NT2/D1 (cell line): Measurements from ENCODE around the gene SRSF5.

Experiments used
- SUZ12 ChIP-seq: IDR thresholded peaks from 2 replicates; pipeline ENCODE4 v1.6.1; 2011; ENCODE audit not compliant: insufficient read length, insufficient read depth; ENCODE audit errors: extremely low read depth
- YY1 ChIP-seq: IDR thresholded peaks from 2 replicates; pipeline ENCODE4 v1.6.1; 2011; ENCODE audit not compliant: insufficient read length, insufficient read depth
- ZNF274 ChIP-seq: IDR thresholded peaks from 2 replicates; pipeline ENCODE4 v1.6.1; 2011; ENCODE audit warnings: mild to moderate bottlenecking, low read depth, low read length

DNA sequence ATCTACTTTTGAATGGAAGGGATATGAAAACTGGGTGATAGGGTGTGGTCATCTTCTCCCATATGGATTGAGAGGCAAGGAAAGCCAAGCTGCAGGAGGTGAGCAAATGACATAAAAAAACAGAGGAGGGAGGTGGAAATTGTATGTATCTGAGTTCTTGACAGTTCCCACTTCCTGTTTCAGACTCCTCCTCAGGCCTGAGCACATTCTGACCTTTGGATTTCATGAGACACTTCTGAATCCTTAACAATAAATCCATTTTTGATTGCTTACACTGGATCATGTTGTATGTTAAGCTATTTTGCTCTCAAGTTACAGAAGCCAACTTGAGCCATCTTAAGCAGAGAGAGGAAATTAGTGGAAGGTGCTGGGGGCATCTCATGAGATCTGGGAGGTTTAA lies 11.6 kb upstream of the SRSF5 start:
- TF ChIP-seq SUZ12 (no peak), ZNF274 (no peak), YY1 (no peak)
